Measurements from ENCODE around the gene RTTN.

RTTN gene

DNA sequence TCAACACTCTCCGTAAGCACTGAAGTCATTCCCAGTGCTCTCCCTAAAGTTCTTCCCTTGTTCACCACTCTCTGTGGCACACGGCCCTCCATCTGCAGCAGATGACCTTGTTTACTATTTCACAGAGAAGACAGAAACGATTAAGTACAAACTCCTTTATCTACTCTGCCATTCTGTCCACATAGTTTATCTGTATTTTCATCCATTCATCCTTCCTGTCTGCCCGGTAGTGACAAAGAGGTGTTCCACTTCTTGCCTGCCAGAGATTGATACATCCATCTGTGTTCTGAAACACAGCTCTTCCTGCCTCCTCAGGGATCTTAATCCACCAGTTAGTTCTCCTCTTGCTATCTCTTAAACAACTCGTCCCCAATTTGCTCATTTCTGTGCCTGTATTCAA, 179.9 kb downstream of the RTTN start:
- no peak for DNase-seq (ENCODE audit: low read depth in 2 of 2)

DNA sequence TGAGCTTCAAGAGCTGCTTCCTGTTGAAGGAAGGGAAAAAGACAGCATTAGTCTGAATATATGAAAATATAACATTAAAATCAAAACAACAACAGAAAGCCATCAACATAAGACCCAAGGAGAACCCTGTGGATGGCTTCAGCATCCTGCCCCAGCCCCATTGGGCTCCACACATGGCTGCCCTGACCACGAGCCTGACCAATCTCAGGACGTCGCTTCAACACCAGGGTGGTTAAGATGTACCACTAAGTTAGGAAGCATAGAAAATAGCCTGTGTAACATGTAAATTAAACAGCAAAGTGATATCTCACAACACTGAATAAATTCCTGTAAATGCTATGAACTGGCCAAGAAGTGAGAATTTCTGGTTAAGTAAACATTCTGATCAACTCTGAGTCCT, 180.7 kb downstream of the RTTN start:
- DNase-seq (ENCODE audit: low read depth in 2 of 2): no peak

DNA sequence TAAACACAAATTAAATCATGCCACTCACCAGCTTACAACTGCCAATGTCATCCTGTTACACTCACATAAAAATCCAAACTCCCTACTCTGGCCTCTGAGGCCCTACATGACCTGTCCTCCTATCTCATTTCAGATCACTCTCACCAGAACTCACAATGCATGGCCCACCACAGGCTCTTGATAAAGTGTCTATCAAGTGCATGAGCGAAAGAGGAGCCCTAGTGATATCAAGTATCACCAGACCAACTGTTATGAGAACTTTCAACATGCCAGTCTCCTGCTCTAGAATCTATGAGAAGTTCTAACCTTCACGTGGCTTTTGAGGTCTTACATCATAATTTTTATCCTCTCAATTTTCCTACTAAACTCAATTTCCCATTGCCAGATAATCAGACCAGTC, 181.4 kb downstream of the RTTN start:
- DNase-seq (ENCODE audit: low read depth in 2 of 2): no peak

DNA sequence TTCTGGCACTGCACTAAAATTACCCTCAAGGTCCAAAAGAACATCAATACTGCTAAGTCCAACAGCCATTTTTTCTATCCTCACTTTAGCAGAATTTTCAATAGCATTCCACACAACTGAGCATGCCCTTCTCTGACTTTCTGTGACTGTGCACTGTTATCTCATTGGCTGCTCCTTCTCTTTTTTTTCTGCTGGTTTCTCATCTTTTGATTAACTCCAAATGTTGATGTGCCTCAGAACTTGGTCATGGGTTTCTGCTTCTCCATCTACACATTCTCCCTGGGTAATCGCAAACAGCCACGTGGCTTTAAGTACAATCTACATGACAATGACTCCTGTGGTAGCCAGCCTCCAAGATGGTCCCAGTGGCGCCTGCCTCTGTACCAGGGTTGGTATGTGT, 182.9 kb downstream of the RTTN start:
- no peak for DNase-seq (ENCODE audit: low read depth in 2 of 2)

DNA sequence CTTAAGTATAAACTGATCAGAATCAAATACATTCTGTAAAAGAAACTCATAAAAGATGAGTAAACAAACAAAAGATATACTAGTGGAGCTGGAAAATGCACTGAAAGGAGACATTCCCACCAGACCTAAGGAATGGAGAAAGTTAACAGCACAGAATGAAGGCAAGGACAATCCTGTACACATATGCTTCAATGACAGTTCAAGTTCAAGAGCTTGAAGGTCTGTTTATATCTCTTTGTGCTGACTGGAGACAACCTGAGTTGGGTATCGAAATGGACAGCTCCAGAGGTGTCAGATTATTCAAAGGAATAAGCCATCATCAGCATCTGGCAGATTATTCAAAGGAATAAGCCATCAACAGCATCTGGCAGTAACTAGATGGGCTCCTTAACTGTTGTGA, 184.0 kb downstream of the RTTN start:
- no peak for DNase-seq (ENCODE audit: low read depth in 2 of 2)

DNA sequence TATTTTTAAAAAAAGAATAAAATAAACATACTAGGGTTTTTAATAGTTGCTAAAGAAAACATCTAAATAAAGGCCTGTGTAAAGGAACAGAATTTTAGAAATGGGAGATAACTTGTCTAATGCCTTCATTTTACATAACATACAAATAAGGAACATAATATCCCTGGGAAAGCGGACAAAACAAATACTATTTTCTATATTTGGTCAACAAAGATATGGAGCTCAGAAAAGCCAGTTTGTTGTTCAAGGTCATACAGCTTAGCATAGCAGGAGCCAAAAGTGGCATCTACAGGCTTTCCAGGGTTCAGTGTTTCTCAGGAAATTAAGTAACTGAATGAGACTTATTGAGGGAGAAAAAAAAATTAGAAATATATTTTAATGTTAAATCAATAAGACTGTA, 184.4 kb downstream of the RTTN start:
- DNase-seq (ENCODE audit: low read depth in 2 of 2): no peak

DNA sequence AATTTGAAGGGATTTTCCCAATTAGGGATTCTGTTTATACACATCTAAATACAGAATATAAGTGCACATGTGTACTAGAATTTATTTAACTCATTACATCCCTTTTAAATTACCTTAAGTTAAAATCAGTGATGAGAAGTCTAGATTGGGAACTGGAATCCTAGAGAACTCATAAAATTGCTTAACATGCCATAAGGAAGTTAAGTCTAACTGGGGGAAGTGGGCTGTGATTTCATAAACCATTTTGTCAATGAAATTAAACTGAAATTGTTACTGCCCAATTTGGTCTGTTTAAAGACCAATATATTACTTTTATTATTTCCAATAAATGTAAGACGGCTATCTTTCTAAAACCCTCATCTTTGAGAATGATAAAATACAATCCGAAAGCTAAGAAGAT, 185.5 kb downstream of the RTTN start:
- DNase-seq (ENCODE audit: low read depth in 2 of 2): no peak

DNA sequence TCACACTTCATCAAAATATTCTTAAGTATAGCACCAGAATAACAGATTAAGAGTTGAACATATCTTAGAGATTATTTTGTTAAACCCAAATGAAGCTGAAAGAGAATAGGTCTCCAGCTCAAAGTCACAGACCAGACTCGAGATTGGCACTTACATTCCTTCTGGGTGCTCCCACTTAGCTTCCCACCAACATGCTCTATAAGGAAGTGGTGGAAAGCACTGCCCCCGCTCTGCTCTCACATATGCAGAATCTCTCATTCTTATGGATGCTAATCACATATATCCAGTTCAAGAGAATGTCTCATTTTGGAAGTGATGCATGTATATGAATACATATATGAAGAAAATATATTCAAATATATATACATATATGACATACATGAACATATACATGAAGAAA, 186.4 kb downstream of the RTTN start:
- DNase-seq (ENCODE audit: low read depth in 2 of 2): no peak

DNA sequence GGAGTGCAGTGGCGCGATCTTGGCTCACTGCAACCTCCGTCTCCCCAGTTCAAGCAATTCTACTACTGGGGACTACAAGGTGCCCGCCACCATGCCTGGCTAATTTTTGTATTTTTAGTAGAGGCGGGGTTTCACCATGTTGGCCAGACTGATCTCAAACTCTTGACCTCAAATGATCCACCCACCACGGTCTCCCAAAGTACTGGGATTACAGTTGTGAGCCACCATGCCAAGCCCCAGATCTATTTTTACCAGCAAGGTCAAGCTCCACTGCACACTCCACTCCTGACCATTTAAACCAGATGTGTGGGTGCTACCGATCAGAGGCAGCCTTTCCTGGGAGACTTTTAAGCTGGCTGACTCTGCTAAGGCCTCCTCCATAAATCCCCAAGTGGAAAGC, 190.4 kb downstream of the RTTN start:
- no peak for DNase-seq (ENCODE audit: low read depth in 2 of 2)

DNA sequence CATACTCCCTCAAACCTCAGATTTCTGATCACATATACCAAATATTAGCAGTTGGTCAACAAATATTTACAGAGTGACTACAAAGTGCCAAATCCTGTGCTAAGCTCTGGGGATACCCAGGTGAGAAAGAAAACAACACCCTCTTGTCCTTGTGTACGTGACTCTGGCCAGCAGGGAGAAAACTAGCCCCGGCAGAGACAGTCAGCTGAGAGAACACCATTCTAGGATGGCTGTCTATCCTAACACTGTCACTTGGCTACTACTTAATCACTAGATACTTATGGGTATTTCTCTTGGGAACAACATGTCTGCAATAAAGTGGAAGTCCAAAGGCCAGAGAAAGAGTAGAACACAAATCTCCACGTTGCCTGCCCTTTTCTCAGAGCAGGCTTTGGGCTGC, 199.9 kb downstream of the RTTN start:
- no peak for DNase-seq (ENCODE audit: low read depth in 2 of 2)

DNA sequence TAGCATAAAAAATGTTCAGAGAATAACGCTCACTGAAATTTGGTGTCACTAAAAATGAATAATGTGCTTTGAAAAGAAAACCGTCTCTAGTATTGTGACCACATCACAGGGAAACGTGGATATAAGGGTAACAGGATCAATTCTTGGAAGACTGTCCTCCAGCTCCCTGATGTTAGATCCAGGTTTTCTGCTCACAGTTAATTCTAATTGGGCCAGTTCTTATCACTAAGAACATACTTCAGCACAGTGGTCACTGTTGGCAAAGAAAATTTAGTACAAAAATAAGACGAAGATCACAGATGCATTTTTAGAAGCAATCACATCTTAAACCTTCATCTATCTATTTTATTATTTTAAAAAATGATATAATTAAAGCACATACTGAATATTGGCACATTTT, 200.8 kb downstream of the RTTN start:
- DNase-seq (ENCODE audit: low read depth in 2 of 2): no peak

DNA sequence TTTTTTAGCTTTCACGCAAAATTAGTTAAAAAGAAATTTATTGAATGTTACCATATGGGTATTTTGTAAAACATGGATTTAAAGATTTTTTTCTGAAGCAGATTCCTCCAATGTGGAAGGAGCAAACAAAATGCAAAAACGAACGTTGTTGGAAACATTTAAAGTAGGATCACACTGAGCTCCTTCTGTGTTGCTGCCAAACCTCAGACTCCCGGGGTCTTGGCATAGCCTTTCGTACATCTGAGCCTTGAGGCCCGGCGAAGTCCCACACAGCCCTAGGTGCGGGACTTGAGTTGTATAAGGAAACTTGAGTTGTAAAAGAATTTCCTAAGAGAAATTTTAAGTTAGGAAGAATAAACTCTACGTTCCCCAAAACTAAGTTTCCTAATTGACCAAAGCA, 205.8 kb downstream of the RTTN start:
- no peak for DNase-seq (ENCODE audit: low read depth in 2 of 2)

DNA sequence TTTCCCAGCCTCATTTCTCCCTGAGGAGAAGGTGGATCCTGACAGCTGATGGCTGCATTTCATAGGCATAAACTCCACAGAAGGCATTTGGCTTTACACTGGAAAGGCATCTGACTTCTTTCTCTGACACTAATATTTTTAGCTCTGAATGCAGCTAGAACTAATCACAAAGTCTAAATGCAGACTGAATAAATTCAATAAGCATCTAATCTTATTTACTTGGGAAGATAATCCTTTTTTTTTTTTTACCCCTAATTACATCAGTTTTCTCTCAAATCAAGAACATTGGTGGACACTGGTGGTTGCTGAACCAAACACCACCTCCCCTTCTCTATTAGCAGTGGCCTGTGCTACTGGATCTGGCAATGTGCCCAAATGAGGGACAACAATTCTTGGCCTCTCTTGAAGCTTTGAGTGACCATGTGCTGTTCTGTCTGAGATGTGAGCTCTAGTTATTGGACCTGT, 206.9 kb downstream of the RTTN start:
- no peak for DNase-seq (ENCODE audit: low read depth in 2 of 2)

DNA sequence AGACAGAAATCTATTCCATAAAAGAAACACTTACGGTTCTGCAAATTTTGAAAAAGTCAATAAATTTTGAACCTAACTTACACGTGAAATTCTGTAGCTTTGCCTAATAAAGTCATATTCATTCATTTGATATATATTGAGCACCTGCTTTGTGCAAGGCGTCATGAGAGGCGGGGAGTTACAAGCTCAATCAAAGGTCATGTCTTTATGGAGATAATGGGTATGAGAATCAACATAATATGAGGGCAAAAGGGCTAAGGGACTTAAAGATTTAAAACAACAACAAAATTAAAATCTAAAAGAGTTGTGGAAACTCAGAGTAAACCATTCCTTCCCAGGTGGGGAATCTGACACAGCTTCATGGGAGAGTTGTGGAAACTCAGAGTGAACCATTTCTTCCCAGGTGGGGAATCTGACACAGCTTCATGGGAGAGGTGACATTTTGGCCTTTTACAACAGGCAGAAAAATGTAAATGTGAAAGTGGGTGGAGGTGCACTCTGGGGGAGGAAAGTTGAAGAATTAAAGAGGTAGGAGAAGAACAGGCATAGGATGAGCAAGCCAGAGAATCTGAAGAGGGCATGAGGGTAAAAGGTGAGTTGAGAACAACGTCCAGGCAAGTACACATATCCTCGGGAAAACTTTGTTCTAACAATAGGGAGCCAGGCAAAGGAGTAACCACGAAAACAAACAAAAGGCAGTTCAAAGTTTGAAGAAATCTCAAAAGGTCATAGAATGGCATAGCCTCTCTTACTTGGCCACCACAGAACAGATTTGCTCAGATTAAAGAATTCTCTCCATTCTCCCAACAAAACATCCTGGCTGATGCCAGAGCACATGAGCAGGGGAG, 208.3 kb downstream of the RTTN start:
- DNase-seq (ENCODE audit: low read depth in 2 of 2): no peak

DNA sequence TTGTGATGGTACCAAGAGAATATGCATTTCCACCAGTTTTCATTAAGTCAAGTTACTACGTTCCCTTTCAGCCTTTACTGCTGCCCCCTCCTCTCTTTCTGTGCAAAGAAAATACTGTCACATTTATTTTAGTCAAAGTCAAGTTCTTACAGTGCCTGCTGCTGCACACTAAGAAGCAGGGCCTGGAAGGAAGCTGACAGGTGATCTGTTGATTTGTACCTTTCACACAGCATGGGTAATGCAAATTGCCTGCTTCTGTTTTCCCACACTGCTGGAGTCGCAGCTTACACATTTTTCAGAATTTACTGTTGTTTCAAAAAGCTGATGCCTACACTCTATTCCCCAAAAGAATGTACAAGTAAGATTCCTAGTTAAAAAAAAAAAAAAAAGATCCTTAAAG, 209.1 kb downstream of the RTTN start:
- DNase-seq (ENCODE audit: low read depth in 2 of 2): no peak

DNA sequence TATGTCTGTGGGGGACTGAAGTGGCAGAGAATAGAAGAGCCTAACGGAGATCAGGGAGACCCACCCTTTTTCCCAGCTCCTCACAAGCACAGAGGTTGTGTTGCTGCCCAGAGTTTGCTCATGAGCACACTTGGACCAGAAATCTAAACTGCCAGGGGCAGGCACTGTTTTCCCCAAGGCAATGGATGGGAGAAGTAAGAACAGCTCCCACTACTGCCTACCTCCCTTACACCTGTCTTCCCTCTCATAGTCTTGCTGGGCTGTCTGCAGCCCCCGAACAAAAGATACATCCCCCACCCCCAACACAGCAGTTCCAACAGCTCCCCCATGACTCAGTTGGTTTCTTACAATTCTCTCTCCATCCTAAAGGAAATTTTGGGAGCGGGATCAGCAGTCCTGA, 209.7 kb downstream of the RTTN start:
- DNase-seq (ENCODE audit: low read depth in 2 of 2): no peak

DNA sequence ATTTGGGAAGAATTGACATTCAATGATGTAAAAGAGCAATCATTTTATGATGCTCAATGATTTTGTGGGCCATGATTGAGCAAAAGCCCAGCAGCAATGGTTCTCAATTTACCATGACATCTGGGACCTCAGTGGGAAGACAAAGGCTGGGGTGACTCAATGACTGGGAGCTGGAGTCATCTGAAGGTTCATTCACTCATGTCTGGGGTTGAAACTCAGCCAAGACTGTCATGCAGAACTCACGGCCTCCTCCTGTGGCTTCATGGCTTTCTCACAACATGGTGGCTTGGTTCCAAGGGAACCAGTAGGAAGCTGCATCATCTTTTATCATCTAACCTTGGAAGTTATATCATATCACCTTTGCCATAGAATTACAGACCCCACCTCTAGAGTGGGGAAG, 212.7 kb downstream of the RTTN start:
- DNase-seq (ENCODE audit: low read depth in 2 of 2): no peak

DNA sequence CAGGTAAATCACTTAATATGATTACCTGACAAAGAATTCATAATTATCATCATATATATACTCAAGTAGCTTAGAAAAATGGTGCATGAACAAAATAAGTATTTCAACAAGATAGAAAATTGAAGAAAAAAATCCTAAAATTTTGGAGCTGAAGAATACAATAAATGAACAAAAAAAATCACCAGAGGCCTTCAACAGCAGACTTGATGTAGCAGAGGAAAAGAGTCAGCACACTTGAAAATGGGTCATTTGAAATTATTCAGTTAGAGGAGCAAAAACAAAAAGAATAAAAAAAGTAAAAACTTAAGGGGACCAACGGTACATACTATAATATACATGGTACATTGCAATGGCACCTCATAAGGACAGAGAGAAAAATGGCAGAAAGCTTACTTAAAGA, 217.6 kb downstream of the RTTN start:
- DNase-seq (ENCODE audit: low read depth in 2 of 2): no peak

DNA sequence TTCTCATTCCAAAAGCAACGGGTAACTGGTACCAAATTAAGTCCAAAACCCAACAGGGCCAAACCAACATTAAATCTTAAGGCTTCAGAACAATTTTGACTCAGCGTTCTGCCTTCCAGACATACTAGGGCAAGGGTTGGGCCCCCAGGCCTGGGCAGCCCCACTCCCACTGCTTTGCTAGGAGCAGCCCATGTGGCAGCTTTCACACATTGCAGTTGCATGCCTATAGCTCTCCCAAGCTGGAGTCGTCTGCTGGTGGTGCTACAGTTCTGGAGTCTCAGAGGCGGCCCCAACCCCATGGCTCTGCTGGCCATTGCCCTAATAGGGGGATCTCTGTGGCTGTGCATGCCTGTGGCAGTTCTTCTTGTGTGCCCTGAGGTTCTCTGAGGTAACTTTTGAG, 220.2 kb downstream of the RTTN start:
- DNase-seq (ENCODE audit: low read depth in 2 of 2): no peak

DNA sequence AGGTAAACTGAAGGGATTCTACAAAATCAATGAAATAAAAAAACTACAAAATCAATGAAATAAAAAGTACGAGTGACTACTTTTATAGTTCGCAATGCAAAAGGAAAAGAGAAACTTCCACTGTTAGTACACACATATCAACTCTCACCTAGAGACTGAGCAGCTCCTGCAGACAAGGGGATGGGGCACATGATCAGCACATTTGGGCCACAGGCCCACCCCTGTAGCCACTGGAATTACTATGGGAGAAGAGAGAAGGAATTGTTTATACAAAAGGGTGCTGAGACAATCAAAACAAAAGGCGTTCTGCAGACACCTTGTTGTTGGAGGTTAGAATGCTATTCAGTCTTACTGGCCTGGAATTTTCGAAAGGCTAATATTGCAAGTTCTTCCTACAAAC, 223.1 kb downstream of the RTTN start:
- DNase-seq (ENCODE audit: low read depth in 2 of 2): no peak

DNA sequence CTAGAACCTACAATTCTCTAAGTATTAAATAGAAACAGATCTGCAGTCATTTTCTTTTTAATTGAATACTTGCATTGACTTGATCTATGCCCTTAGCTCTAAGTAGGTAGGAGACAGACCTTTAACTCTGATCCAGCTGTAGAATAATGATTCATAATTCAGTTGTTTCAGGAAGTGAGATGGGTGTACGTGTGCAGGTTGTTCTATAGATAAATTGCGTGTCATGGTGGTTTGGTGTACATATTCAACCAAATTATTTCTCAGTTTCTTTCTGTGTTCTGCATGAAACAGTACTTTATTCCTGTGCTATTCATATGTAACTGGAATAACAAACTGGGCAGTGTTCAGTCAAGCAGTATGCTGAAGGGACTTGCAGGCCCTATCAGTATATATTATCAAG, 223.5 kb downstream of the RTTN start:
- DNase-seq (ENCODE audit: low read depth in 2 of 2): no peak

DNA sequence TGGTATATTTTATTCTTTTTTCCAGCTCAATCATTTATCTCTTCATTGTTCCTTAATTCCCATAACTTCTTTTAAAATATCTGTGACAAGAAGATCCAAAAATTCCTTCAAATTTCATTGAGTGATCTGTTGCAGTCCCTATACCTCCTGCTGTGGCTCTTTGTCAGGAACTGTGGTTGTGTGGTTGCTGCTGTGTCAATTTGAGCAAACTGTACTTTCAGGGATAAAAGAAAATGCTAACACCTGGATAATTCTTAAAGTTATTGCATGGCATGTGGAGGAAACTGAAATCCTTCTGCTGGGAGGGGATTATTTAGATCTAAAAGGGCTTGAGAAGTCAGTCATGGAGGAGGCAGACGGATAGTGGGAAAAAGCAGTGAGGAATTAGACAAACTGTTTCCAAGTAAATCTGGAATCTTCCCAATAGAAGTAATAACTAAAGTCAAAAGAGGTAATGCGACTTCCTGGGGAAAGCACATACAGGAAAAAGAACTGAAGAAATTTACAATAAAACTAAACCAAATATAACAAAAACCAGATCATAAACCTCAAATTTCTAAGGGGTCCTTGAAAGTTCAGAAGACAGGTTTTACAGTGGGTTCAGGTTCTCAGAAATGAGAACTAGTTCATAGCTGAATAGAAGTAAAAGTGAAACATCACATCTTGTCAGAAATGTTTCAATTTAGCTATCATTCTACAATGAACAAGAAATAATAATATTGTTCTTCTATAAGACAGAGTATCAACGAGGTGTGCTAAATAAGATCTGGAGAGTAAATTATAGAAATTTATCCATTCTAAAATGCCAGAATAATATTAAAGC, 224.3 kb downstream of the RTTN start:
- no peak for DNase-seq (ENCODE audit: low read depth in 2 of 2)

DNA sequence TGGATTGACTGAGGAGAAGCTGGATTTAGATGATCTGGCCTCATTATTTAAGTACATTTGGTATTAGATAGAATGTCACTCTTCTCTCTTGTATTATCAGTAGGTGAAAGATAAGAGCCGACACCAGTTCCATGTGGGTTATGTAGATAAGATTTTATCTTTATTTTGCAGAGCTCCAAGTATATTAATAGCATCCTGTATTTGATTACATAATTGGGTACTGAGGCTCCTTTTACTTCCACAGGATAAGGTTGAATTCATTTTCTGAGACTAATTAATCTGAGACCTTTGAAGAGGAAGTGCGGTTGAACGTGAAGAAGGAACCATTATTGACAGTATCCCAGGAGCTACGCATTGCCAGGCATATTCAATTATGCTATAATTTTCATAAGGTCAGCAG, 225.0 kb downstream of the RTTN start:
- DNase-seq (ENCODE audit: low read depth in 2 of 2): no peak
